NCI-H524 (cell line): ENCODE results near the gene PSMG4.
"Not testable (repeated sequence)": the region's sequence is repeated elsewhere in the genome, so short reads cannot be mapped to it uniquely, and the experiment has no call there.

Source experiments
- DNase-seq, 2 experiments: peaks; one replicate each; lab custom pipeline; 2025; lab: John Stamatoyannopoulos, UW

Gene PSMG4

DNA sequence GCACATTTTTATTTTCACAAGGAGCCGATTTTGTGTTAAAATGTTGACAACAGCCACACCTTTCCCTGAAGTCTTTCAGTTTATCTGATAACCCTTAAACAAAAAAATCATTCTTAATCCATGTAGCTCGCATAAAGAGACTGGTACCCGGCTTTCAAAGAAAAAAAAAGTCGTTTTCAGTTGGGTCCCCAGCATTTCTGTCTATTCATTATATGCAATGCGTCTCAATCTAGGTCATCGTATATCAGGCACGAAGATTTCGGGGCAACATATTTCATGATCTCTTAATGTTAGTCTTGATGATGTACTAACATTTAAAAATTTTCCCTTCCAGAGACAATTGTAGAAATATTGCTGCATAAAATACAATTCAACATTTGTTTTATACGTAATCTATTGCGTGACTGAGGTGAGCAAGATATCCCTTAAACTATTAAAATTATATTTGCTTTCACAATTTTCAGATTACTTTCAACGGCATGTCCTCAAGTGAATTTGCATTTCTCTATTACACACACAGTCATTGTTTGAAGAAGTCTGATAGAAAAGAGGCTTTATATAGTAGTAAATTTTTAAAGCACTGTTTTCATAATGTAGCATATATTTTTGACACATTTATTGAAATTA lies 28.4 kb upstream of the PSMG4 start:
- DNase-seq = no peak

- DNase-seq = peak; percentile 82 to 84
Observed at GRCh38 chr6:3230900-3231246, 27.9 kb upstream of the PSMG4 start.

- peak; percentile 86 to 87 for DNase-seq
Observed at GRCh38 chr6:3231247-3232016, 27.3 kb upstream of the PSMG4 start.

GRCh38 chr6:3232017-3232945 lies 26.5 kb upstream of the PSMG4 start:
- DNase-seq = peak in 1 of 2 experiments; percentile 57

DNA sequence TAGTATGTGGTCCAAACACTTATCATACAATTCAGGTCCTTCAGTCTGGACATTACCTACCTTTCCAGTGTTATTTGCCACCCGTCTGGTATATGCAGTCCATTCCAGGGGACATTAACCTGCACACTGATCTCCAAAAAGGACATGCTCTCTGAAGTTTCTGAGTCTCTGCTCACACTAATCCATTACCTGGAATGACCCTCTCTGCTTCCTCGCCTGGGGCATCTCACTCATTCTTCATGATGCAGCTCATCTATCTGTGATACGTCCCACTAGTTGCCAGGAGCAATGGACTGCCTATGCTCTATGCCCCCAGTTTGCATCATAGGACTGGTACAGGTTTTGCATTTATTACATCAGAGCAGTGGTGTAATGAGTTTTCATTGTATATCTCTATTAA lies 25.4 kb upstream of the PSMG4 start:
- DNase-seq = peak in 1 of 2 experiments; percentile 5

DNA sequence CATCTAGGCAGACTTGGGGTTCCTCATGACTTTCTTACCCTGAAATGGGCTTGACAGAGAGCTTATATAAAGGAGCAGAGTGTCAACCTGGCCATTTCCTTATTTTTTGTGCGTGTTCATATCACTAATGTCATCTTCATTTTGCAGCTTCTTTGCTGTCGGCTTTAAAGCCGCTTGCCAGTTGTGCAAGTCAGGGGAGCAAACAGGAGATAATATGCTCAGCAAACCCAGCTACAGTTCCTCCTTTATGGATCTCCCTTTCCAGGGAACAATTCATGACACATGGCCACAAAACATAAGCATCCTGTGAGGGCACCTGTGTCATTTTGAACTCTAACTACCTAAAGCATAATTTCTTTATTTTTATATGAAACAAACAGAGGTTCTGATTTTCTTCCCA lies 24.8 kb upstream of the PSMG4 start:
- DNase-seq = no peak

DNA sequence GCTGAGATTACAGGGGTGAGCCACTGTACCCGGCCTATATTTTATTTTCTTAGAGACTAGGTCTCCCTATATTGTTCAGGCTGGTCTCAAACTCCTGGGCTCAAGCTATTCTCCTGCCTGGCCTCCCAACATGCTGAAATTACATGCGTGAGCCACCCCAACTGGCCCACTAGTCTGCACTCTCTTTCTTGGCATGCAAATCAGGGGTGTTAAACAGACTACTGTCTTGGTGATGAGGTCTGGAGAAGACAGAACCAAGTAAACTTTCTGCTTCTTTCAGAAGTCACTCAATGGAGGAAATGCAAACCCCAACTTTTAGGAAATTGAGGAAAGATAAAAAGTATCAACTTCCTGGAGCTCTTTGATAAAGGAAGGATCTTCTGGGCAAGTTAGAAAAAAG lies 23.3 kb upstream of the PSMG4 start:
- no peak for DNase-seq

DNA sequence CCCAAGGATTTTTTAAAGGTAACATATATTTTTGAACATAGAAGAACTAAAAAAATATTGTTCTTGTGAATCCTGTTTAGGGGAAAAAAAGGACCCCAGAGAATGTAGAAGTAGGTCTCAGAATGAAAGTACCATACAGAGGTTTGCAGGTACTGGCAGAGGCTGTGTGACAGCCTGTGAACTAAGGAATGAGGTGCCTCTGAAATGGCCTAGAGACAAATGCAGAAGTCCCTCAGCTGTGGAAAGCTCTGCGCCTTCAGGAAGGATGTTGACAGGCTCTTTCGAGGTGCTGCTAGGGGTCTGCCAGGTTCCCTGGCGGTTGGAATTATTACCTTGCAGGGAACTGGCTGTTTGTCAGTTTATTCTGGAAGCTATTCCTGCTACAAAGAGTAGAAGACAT lies 22.7 kb upstream of the PSMG4 start:
- no peak for DNase-seq

DNA sequence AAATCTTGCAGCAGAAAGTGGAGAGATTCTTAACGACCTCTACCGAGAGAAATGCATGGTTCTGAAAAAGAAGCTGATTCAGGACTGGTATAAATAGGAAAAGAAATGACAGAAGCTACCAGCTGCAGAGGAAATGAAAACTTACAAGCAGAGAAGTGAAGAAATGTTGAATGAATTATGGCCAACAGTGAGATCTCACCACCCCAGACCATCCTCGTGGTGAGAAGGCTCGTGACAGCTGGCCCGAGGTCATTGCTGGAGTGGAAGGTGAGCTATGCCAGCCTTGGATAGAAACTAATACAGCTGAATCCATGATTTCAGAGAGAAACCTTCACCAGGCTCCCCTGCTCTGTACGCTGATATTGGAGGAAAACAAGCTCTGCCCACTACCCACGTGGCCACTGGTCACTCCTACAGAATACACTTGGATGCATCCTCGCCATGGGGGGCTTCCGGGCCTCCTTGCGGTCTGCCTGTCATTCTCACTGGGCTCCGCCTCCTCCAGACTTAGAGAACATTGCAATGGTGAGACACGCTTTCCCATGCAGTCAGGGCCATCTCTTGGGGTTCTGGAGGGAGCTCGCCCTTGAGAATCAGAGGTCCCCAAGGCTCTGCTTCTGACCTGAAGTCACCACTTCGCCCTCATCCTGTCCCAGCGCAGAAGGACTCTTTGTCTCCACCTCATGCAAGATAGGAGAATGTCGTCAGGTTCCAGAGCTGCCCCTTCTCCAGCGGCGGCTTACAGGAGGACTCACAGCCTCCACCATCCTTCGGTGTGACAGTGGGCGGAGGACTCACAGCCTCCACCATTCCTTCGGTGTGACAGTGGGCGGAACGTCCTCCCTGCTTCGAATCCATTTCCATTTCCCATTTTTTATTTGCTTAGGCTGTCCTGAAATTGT lies 20.7 kb upstream of the PSMG4 start:
- DNase-seq = no peak

DNA sequence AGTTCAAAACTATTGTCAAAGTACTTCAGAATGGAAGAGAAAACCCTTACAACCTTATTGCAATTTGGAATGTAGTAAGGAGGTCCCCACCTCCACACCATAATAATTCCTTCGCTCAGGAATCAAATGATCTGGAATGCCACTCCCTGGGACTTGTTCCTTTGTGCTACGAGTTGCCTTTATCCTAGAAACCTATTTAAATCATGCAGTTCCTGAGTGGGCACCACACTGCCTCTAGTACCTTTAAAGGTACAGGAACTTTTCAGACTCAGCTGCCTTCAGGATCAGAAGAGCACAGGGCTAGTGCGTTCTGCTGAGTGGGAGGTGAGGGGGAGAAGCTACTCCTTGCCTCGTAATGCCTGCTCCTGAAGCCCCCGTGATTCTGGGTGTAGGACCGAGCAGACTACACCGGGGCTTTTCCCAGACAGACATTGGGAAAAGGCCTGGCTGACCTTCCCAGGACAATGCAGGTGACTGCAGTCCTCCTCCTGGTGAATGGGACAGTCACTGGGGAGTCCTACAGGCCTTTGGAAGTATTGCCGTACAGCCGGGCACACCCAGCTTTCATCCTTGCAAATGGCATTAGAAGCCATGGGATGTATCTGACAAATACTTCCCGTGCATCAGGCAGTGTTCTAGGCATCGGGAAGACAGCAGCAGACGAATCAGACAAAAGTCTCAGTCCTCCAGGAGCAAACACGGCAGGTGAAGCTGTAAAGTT lies 19.5 kb upstream of the PSMG4 start:
- DNase-seq = no peak

DNA sequence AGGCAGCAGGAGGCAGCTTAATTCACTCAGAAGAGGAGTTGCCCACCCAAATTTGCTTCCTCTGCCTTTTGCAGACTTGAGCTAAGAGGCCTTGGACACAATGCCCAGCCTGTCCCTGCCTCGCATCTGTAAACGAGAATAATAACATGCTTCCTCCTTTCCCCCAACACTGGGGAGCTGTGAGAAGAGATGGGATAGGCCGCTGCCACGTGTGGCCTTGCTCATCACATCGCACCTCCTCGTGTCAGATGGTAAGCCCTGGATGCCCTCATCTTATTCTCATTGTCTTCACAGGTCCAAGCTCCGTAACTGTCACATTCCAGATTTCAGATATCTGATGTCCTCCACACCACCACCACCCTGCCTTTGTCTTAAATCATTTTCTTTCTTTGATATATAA lies 18.2 kb upstream of the PSMG4 start:
- DNase-seq = no peak

- not testable (repeated sequence) for DNase-seq
Observed at GRCh38 chr6:3241745-3242144, 17.0 kb upstream of the PSMG4 start.

DNA sequence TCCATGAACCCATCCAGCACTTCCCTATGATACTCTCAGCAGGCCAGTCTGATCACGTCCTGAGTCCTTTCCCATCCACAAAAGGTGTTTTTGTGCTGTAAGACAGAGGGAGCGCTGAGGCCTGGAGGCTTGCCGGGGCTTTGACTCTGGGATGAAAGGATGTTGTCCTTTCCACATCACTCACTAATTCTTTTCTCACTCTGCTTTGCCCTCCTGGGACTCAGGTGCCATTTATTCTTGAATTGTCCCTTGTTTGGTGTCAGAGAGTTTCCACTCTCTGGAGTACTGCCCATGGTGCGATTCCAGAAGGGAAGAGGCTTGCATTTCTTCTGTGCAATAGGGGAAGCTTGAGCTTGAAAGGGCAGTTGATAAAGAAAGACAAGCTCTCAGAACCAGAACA lies 16.0 kb upstream of the PSMG4 start:
- no peak for DNase-seq

DNA sequence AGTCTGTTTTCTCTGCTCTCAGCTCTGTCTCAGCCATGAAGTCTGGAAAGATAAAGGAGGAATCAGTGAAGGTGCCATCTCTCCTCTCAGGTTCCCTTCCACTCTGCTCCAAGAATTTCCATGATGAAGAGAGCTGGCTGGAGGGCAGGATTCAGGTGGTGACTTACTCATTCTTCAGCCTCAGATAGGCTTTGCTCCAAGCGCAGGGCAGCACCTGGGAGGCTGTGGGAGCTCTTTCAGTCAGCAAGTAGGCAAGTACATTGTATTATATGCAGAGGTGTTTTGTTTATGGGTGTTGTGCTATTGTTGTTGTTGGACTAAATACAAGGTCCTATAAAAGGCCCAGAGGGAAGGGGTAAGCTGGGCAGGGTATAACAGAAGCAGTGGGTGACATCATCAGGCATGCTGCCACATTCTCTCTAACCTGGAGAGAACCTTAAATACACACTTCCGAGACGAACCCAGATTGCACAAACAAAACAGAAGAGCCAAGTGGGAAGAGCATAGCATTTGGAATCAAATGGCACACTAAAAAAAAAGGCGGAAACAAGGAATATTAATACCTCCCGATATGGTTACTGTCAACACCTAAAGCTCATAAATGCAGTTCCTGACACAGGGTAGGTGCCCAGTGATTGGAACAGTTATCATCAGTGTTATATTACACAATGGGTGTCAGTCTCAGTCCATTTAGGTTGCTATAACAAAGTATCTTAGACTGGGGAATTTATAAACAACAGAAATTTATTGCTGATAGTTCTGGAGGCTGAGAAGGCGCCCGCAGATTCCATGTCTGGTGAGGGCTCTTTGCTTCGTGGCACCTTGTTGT lies 14.5 kb upstream of the PSMG4 start:
- DNase-seq = no peak

- not testable (repeated sequence) for DNase-seq
Observed at GRCh38 chr6:3244832-3245161, 13.9 kb upstream of the PSMG4 start.

DNA sequence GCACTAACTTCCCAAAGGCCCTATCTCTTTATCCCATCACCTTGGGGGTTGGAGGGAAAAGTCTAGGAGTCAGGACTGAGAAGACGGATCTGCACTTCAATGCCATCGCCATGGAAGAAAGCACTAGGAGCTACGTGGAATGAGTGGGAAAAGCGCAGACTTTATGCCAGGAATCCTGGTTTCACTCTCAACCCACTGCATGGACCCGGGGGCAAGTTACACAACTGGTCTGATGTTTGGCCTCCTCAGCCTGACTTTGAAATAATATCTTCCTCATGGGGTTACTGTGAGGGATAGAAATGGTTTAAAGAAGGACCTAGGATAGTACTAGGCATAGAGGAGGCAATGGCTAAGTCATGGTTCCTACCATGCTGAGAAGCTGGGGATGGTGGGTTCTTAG lies 13.5 kb upstream of the PSMG4 start:
- DNase-seq = no peak

GRCh38 chr6:3247255-3248146 lies 11.2 kb upstream of the PSMG4 start:
- no peak for DNase-seq

DNA sequence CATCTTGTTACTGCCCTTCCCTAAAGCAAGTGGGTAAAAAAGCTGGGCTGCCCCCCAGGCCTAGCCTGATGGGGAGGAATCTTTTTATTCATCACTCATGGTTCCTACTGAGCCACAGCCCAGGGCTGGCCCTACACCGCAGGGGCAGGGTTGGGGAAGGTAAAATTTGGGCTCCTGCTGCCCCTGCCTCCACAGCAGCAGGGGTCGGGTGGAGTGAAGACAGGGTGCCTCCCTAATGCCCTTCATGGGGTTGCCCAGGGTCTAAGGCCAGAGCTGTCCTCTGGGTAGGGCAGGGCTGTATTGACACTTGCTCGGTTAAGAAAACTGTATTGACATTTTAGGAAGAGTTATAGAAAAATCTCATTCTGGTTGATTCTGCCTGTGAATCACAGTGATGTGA lies 8.9 kb upstream of the PSMG4 start:
- DNase-seq = no peak

- no peak for DNase-seq
Observed at GRCh38 chr6:3250231-3250675, 8.5 kb upstream of the PSMG4 start.
